ENCODE data around the gene ORAI1. TPM values are rescaled to one million over a fixed set of nuclear protein-coding genes. Genes with fewer than 3 reads are reported as not detected.

The ORAI1 gene
- total and polyA plus RNA-seq, 2 of the 13 experiments (the other 11 are each of a cell fraction or from before 2014, with no cell fraction given), result 9.2 to 17.2 TPM

DNA sequence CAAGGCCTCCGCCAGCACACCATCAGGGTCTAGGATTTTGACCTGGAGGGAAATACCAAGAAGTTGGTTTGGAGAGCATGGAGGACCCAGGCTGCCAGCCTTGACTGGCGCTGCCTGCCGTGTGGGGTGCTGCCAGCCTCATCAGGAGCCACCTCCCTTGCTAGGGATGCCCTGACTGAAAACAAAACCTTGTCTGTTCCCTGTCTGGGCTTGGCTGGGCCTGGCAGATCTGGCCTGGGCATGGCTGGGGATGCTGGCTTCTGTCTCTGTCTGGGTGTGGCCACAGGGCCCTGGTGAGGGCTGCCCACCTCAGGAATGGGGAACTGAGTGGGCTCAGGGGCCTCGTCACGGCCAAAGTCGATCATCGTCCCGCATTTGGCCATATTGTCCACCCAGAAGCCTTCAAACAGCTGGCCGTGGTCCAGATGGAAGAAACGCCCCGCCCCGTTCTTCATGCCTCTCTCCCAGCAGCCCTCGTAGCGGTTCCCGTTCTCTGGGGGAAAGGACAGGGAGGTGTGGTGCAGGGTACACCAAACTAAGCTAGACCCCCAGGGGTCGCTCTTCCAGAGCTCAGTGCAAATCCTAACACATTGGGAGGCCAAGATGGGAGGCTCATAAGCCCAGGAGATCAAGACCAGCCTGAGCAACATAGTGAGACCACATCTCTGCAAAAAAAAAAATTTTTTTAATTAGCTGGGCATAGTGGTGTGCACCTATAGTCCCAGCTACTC, 26.6 kb downstream of the ORAI1 start:
- CTCF ChIA-PET (ENCODE audit: low intra/inter-chr PET ratio, low total read pairs), result no interaction called here
- no peaks in the 10 kb centered on the region for H3K36me3 ChIP-seq (replicated peaks in 1 of 2; ENCODE audit: control insufficient read depth in 1 of 2, insufficient read depth in 2 of 2, low read length in 2 of 2)
- DNase-seq (ENCODE audit: low spot score) (peak; percentile 27), FAIRE-seq (no peak), ATAC-seq (peak; percentile 76)
- no peaks in the 10 kb centered on the region for H4K20me1 ChIP-seq (ENCODE audit: insufficient read depth, low read length)
- TF ChIP-seq HNRNPL (IDR thresholded peaks at IDR 0.05; ENCODE audit: low read depth, low read length), result 0 out of 2 replicates have a peak, but pooled peaks have one; percentile 71
- no peak for TF ChIP-seq SPEN (CRISPR knock-in tag; IDR thresholded peaks at IDR 0.05; ENCODE audit: low read depth)
- TF ChIP-seq ZNF770 (CRISPR knock-in tag; IDR thresholded peaks at IDR 0.05), result peak; percentile 89; the same call in 1 of the 2 replicates
- TF ChIP-seq ZNF687 (CRISPR knock-in tag; IDR thresholded peaks at IDR 0.05), result peak; percentile 18; the same call in 1 of the 2 replicates
- TF ChIP-seq, protein P1, sequence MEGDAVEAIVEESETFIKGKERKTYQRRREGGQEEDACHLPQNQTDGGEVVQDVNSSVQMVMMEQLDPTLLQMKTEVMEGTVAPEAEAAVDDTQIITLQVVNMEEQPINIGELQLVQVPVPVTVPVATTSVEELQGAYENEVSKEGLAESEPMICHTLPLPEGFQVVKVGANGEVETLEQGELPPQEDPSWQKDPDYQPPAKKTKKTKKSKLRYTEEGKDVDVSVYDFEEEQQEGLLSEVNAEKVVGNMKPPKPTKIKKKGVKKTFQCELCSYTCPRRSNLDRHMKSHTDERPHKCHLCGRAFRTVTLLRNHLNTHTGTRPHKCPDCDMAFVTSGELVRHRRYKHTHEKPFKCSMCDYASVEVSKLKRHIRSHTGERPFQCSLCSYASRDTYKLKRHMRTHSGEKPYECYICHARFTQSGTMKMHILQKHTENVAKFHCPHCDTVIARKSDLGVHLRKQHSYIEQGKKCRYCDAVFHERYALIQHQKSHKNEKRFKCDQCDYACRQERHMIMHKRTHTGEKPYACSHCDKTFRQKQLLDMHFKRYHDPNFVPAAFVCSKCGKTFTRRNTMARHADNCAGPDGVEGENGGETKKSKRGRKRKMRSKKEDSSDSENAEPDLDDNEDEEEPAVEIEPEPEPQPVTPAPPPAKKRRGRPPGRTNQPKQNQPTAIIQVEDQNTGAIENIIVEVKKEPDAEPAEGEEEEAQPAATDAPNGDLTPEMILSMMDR (CRISPR knock-in tag; IDR thresholded peaks at IDR 0.05), result peak; percentile 51
- TF ChIP-seq ZNF720 (CRISPR knock-in tag; IDR thresholded peaks at IDR 0.05), result no peak
- H3K27ac ChIP-seq (ENCODE audit: extremely low read length, insufficient read depth, low read length), result no peak overlapping the region
- H3K27me3 ChIP-seq (ENCODE audit: control insufficient read depth in 1 of 2, insufficient read depth in 2 of 2, low read length in 2 of 2), result no peaks in the 10 kb centered on the region
- peak overlapping the region; percentile 26; the same call in 1 of the 2 replicates for H3K4me2 ChIP-seq (ENCODE audit: low read depth, low read length)
- no peak overlapping the region for H2AFZ ChIP-seq (ENCODE audit: low read length)
- no peaks in the 10 kb centered on the region for H3K9me3 ChIP-seq (ENCODE audit: low read length)
- in situ Hi-C loops (cut with HindIII; ENCODE audit: extremely low pct_ligation_motif_present, low pct_unique_long_range_greater_than_20kb), result no loop called here
- POLR2A ChIA-PET, result no interaction called here
- intact Hi-C loops (cut with micrococcal nuclease; ENCODE audit: unreplicated experiment), result no loop called here
- no peaks in the 10 kb centered on the region for H3K4me1 ChIP-seq (ENCODE audit: insufficient read depth, low read length)
- WGBS (ENCODE audit: low lambda C conversion rate), result 25% methylated on average over 5 of the region's 16 CpGs
- H3K79me2 ChIP-seq (ENCODE audit: insufficient read depth, low read length), result no peaks in the 10 kb centered on the region
- BruUV-seq (replicated peaks), result no TSS peak
- H3K4me3 ChIP-seq (replicated peaks in 1 of 3; ENCODE audit: insufficient read depth in 1 of 3, low read depth in 2 of 3, low read length in 3 of 3), result no peak overlapping the region
- no peak overlapping the region for H3K9ac ChIP-seq (ENCODE audit: insufficient read depth, low read depth, low read length)
